Keratinocyte (primary cell): ENCODE results near the gene VRK2.

ENCODE experiments used
- CTCF ChIP-seq, 3 experiments: IDR thresholded peaks in 1 of 3; conservative IDR thresholded peaks in 1 of 3; optimal IDR thresholded peaks in 1 of 3; 2 replicates in 2 of 3; 3 replicates in 1 of 3; pipeline versions ENCODE3 to v1.5.1; 2011; ENCODE audit warnings: low read length in 3 of 3, mild to moderate bottlenecking in 3 of 3, moderate library complexity in 2 of 3, control low read depth in 1 of 3, inconsistent platforms in 1 of 3; ENCODE audit not compliant: insufficient read depth in 2 of 3; ENCODE audit errors: extremely low read depth in 1 of 3
- EZH2 ChIP-seq: IDR thresholded peaks from one replicate; pipeline ENCODE4 v1.6.1; 2012; ENCODE audit warnings: inconsistent platforms, mild to moderate bottlenecking, low read length, moderate library complexity

DNA sequence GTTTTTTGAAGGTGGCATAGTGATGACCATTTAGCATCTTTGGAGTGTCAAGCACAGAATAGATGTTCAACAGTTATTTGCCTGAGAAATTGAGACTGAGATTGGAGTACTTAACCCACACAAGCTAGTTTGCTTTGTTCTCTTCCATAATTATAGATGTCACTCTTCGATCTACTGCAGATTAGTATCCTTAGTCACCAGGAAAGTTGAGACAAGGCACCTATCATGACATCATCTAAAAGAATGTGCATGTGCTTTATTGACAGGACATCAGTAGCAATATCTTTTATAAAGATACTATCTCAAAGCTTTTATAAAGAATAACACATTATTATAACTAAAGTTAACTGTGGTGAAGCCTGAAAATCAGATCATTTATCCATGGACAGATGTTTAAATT, 6.4 kb downstream of the VRK2 start:
- TF ChIP-seq CTCF (optimal IDR thresholded peaks at IDR 0.05 in 1 of 3, IDR thresholded peaks at IDR 0.05 in 1 of 3, conservative IDR thresholded peaks at IDR 0.05 in 1 of 3; ENCODE audit: extremely low read depth in 1 of 3, insufficient read depth in 2 of 3, low read length in 3 of 3) = no peak
- no peak for TF ChIP-seq EZH2
